Osteoblast (primary cell): ENCODE results near the gene CA7. TPM values are rescaled to one million over a fixed set of nuclear protein-coding genes. Genes with fewer than 3 reads are reported as not detected.

Experiments used
- DNase-seq: peaks from one replicate; pipeline ENCODE4 v3.0.0; 2011; ENCODE audit warnings: low spot score, mixed read lengths; ENCODE audit not compliant: insufficient read length; ENCODE audit errors: missing footprints
- H2AFZ ChIP-seq: 2 replicates; pipeline ENCODE4 v1.6.0; 2011; ENCODE audit warnings: mild to moderate bottlenecking, low read length
- H3K27ac ChIP-seq: 2 replicates; pipeline ENCODE4 v1.5.1; 2011; ENCODE audit warnings: mild to moderate bottlenecking, low read depth, low read length, moderate library complexity
- H3K27me3 ChIP-seq: 2 replicates; pipeline ENCODE4 v1.6.0; 2012; ENCODE audit warnings: mild to moderate bottlenecking, control low read depth, inconsistent platforms, low read length, moderate library complexity; ENCODE audit not compliant: insufficient read depth
- H3K36me3 ChIP-seq: 2 replicates; pipeline ENCODE4 v1.5.1; 2011; ENCODE audit warnings: mild to moderate bottlenecking, low read length, control low read depth, moderate library complexity; ENCODE audit not compliant: insufficient read depth
- H3K4me1 ChIP-seq: 2 replicates; pipeline ENCODE4 v1.5.1; 2011; ENCODE audit warnings: mild to moderate bottlenecking, low read length, control low read depth, moderate library complexity; ENCODE audit not compliant: insufficient read depth
- H3K4me2 ChIP-seq: 2 replicates; pipeline ENCODE4 v1.6.0; 2011; ENCODE audit warnings: mild to moderate bottlenecking, low read length; ENCODE audit not compliant: insufficient read depth
- H3K4me3 ChIP-seq: fragments of 200-600 bp; sonication (generic); 3 replicates; pipeline ENCODE4 v1.5.1; 2012; ENCODE audit warnings: mild to moderate bottlenecking, low read length, inconsistent platforms; ENCODE audit not compliant: insufficient read depth
- H3K79me2 ChIP-seq: 2 replicates; pipeline ENCODE4 v1.6.0; 2012; ENCODE audit warnings: mild to moderate bottlenecking, low read length, control low read depth, inconsistent platforms; ENCODE audit not compliant: insufficient read depth
- H3K9me3 ChIP-seq: 2 replicates; pipeline ENCODE4 v1.5.1; 2011; ENCODE audit warnings: low read depth, low read length, control low read depth
- H4K20me1 ChIP-seq: 2 replicates; pipeline ENCODE4 v1.6.0; 2012; ENCODE audit warnings: mild to moderate bottlenecking, low read length, control low read depth; ENCODE audit not compliant: insufficient read depth
- CTCF ChIP-seq: IDR thresholded peaks from 2 replicates; pipeline ENCODE4 v1.5.1; 2011; ENCODE audit warnings: mild to moderate bottlenecking, low read depth, low read length, moderate library complexity; ENCODE audit errors: extremely low read depth
- total RNA-seq: library from RNA; depleted of rRNA; stranded (reverse); fragments of >200 nt; gene quantifications from 2 replicates; pipeline ENCODE4 v1.2.3, GENCODE V29; 2012

Gene CA7
- total RNA-seq, 1 donor = not detected

GRCh38 chr16:66832661-66833305, 11.4 kb upstream of the CA7 start:
- Histone ChIP-seq H3K79me2 (peaks cover 27% of the 10 kb centered on the region), H3K27me3 (no peaks in the 10 kb centered on the region), H4K20me1 (peaks cover 16% of the 10 kb centered on the region), H3K27ac (no peak overlapping the region), H3K36me3 (peaks cover under 1% of the 10 kb centered on the region), H2AFZ (peak overlapping the region; percentile 63), H3K4me2 (peak overlapping the region; percentile 54), H3K4me3 (no peak overlapping the region), H3K4me1 (peaks cover 20% of the 10 kb centered on the region), H3K9me3 (no peaks in the 10 kb centered on the region)
- no peak for DNase-seq
- TF ChIP-seq CTCF = no peak

- peaks cover under 1% of the 10 kb centered on the region for H4K20me1 ChIP-seq
- H3K79me2 ChIP-seq = peaks cover 7% of the 10 kb centered on the region
- no peak overlapping the region for H3K4me3 ChIP-seq
- H3K4me2 ChIP-seq = no peak overlapping the region
- H3K36me3 ChIP-seq = no peaks in the 10 kb centered on the region
- H2AFZ ChIP-seq = no peak overlapping the region
- no peaks in the 10 kb centered on the region for H3K9me3 ChIP-seq
- H3K27me3 ChIP-seq = no peaks in the 10 kb centered on the region
- no peak for TF ChIP-seq CTCF
- H3K4me1 ChIP-seq = peaks cover 14% of the 10 kb centered on the region
- H3K27ac ChIP-seq = no peak overlapping the region
- no peak for DNase-seq
These were observed 9.5 kb upstream of the CA7 start for GRCh38 chr16:66834746-66835145.

GRCh38 chr16:66840883-66841282, 3.3 kb upstream of the CA7 start:
- DNase-seq = no peak
- TF ChIP-seq CTCF = no peak
- H2AFZ ChIP-seq = no peak overlapping the region
- no peak overlapping the region for H3K27ac ChIP-seq
- H3K4me2 ChIP-seq = no peak overlapping the region
- no peaks in the 10 kb centered on the region for H4K20me1 ChIP-seq
- H3K9me3 ChIP-seq = no peaks in the 10 kb centered on the region
- H3K27me3 ChIP-seq = peaks cover 41% of the 10 kb centered on the region
- H3K79me2 ChIP-seq = no peaks in the 10 kb centered on the region
- H3K4me3 ChIP-seq = no peak overlapping the region
- H3K4me1 ChIP-seq = no peaks in the 10 kb centered on the region
- no peaks in the 10 kb centered on the region for H3K36me3 ChIP-seq

GRCh38 chr16:66841366-66841765, 2.8 kb upstream of the CA7 start:
- peaks cover 45% of the 10 kb centered on the region for H3K27me3 ChIP-seq
- H3K4me2 ChIP-seq = no peak overlapping the region
- no peaks in the 10 kb centered on the region for H3K4me1 ChIP-seq
- H3K9me3 ChIP-seq = no peaks in the 10 kb centered on the region
- TF ChIP-seq CTCF = no peak
- H3K36me3 ChIP-seq = no peaks in the 10 kb centered on the region
- DNase-seq = peak; percentile 25
- no peak overlapping the region for H3K27ac ChIP-seq
- no peaks in the 10 kb centered on the region for H4K20me1 ChIP-seq
- no peak overlapping the region for H3K4me3 ChIP-seq
- H2AFZ ChIP-seq = no peak overlapping the region
- no peaks in the 10 kb centered on the region for H3K79me2 ChIP-seq
